ENCODE results near the gene MAP3K1.
"Not testable (repeated sequence)": the region's sequence is repeated elsewhere in the genome, so short reads cannot be mapped to it uniquely, and the experiment has no call there.

The MAP3K1 gene

GRCh38 chr5:56816546-56817081, 1.3 kb downstream of the MAP3K1 start:
- peak; percentile 54 for DNase-seq

- no peak for DNase-seq
These were observed 2.1 kb downstream of the MAP3K1 start for GRCh38 chr5:56817263-56818014.

- DNase-seq: no peak
These were observed 3.2 kb downstream of the MAP3K1 start for GRCh38 chr5:56818450-56819037.

- DNase-seq: no peak
These were observed 3.9 kb downstream of the MAP3K1 start for GRCh38 chr5:56819060-56819881.

- not testable (repeated sequence) for DNase-seq
These were observed 6.5 kb downstream of the MAP3K1 start for GRCh38 chr5:56821868-56822267.

- DNase-seq: no peak
These were observed 7.6 kb downstream of the MAP3K1 start for GRCh38 chr5:56822981-56823380.

GRCh38 chr5:56824019-56824418, 8.7 kb downstream of the MAP3K1 start:
- no peak for DNase-seq

GRCh38 chr5:56825222-56825824, 10.0 kb downstream of the MAP3K1 start:
- DNase-seq: no peak

GRCh38 chr5:56827049-56827448, 11.7 kb downstream of the MAP3K1 start:
- DNase-seq: no peak

- DNase-seq: no peak
These were observed 12.6 kb downstream of the MAP3K1 start for GRCh38 chr5:56827924-56828323.

- DNase-seq: no peak
These were observed 14.0 kb downstream of the MAP3K1 start for GRCh38 chr5:56829137-56829908.

GRCh38 chr5:56831773-56832172, 16.4 kb downstream of the MAP3K1 start:
- no peak for DNase-seq

GRCh38 chr5:56833325-56833724, 18.0 kb downstream of the MAP3K1 start:
- DNase-seq: no peak

- DNase-seq: no peak
These were observed 22.0 kb downstream of the MAP3K1 start for GRCh38 chr5:56837381-56837780.

GRCh38 chr5:56837956-56838355, 22.6 kb downstream of the MAP3K1 start:
- no peak for DNase-seq

GRCh38 chr5:56838409-56839039, 23.2 kb downstream of the MAP3K1 start:
- DNase-seq: no peak

GRCh38 chr5:56839062-56839461, 23.7 kb downstream of the MAP3K1 start:
- DNase-seq: no peak

GRCh38 chr5:56840597-56840996, 25.2 kb downstream of the MAP3K1 start:
- no peak for DNase-seq

GRCh38 chr5:56845277-56845676, 29.9 kb downstream of the MAP3K1 start:
- no peak for DNase-seq

GRCh38 chr5:56845904-56846480, 30.6 kb downstream of the MAP3K1 start:
- DNase-seq: no peak

GRCh38 chr5:56848206-56848605, 32.9 kb downstream of the MAP3K1 start:
- no peak for DNase-seq
